ENCODE measurements around the gene BEST1. TPM values are rescaled to one million over a fixed set of nuclear protein-coding genes. Genes with fewer than 3 reads are reported as not detected.

BEST1 gene
- total and polyA plus RNA-seq, 5 experiments from 2014 or later = 0.08 to 1.0 (median 0.54) TPM; not detected in 1

- DNase-seq (peak in 1 of 10 donors; percentile 3), ATAC-seq (no peak)
- H3K36me3 Mint-ChIP-seq = no peaks in the 10 kb centered on the region
- peak overlapping the region in 1 of 10 donors; percentile 44 for H3K27ac Mint-ChIP-seq
- H3K4me3 Mint-ChIP-seq = peak overlapping the region in 1 of 10 donors; percentile 30
- H3K9me3 Mint-ChIP-seq = no peaks in the 10 kb centered on the region
- POLR2A ChIA-PET = interaction anchor here (1.1 to 2.0 kb wide), 3 partner anchors 10 to 71 kb away, joined by 3 to 11 read pairs (median 3); partner anchors contain the start of gene FTH1
- H3K27me3 Mint-ChIP-seq = peaks cover 3 to 29% (median 11%) of the 10 kb centered on the region in 5 donors
- H3K4me1 Mint-ChIP-seq = peaks cover 0 to 9% (median 6%) of the 10 kb centered on the region in 4 donors
Observed at GRCh38 chr11:61954106-61954850, 4.1 kb downstream of the BEST1 start.

DNA sequence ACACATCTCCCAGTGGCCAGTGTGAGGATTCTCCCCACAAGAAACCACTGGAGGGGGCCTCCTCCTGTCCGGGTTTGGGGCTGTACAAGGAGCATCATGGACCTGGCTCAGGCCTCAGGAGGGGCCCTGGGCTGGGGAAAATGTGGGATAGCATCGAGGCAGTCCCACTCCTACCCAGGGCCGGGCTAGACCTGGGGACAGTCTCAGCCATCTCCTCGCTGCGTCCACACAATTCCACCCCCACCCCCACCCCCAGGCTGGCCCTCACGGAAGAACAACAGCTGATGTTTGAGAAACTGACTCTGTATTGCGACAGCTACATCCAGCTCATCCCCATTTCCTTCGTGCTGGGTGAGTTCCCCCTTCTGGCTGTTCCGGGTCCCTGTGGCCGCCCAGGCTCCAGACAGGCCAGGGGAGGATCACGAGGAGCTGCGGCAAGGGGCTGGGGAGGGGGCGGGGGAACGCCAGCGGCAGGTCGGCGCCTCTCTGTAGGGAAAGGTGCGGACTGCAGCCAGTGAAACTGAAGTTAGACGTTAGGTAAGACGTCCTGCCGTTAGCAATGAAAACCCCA, 4.8 kb downstream of the BEST1 start:
- Mint-ChIP-seq H3K4me3 (peak overlapping the region in 8 of 10 donors; percentile 10 to 71 (median 61)), H3K9me3 (no peaks in the 10 kb centered on the region), H3K36me3 (no peaks in the 10 kb centered on the region), H3K4me1 (peaks cover 0 to 10% (median 7%) of the 10 kb centered on the region in 4 donors), H3K27me3 (peaks cover 3 to 29% (median 11%) of the 10 kb centered on the region in 5 donors), H3K27ac (peak overlapping the region in 4 of 10 donors; percentile 19 to 71 (median 44))
- DNase-seq (peak in 2 of 10 donors; percentile 15 to 18), ATAC-seq (peak; percentile 30 to 44)
- POLR2A ChIA-PET = interaction anchor here (0.6 to 2.0 kb wide), 4 partner anchors 9 to 70 kb away, joined by 3 to 11 read pairs (median 3); partner anchors contain the start of gene FTH1

- peak; percentile 82 to 87 for ATAC-seq
- Mint-ChIP-seq H3K4me1 (peaks cover 0 to 10% (median 7%) of the 10 kb centered on the region in 4 donors), H3K27ac (peak overlapping the region in 7 of 10 donors; percentile 19 to 80 (median 70)), H3K4me3 (peak overlapping the region; percentile 28 to 71 (median 60)), H3K36me3 (no peaks in the 10 kb centered on the region), H3K9me3 (no peaks in the 10 kb centered on the region), H3K27me3 (peaks cover 3 to 27% (median 11%) of the 10 kb centered on the region in 5 donors)
- DNase-seq = peak in 5 of 10 donors; percentile 24 to 39 (median 31)
- POLR2A ChIA-PET = interaction anchor here (0.6 to 2.0 kb wide), 4 partner anchors 8 to 70 kb away, joined by 3 to 11 read pairs (median 3); partner anchors contain the start of gene FTH1
Observed at GRCh38 chr11:61955422-61956135, 5.4 kb downstream of the BEST1 start.

GRCh38 chr11:61956191-61957020, 6.3 kb downstream of the BEST1 start:
- H3K4me1 Mint-ChIP-seq = peaks cover 0 to 10% (median 7%) of the 10 kb centered on the region in 4 donors
- ATAC-seq = no peak
- H3K27ac Mint-ChIP-seq = peak overlapping the region in 6 of 10 donors; percentile 14 to 80 (median 39)
- no peaks in the 10 kb centered on the region for H3K36me3 Mint-ChIP-seq
- no peaks in the 10 kb centered on the region for H3K9me3 Mint-ChIP-seq
- H3K4me3 Mint-ChIP-seq = peak overlapping the region in 9 of 10 donors; percentile 28 to 71 (median 56)
- H3K27me3 Mint-ChIP-seq = peaks cover 3 to 23% (median 11%) of the 10 kb centered on the region in 5 donors
- POLR2A ChIA-PET = interaction anchor here (2.0 kb wide), 1 partner anchor 11 kb away, joined by 11 read pairs; the partner anchor contains the start of gene FTH1
- peak in 1 of 10 donors; percentile 14 for DNase-seq

GRCh38 chr11:61957021-61957770, 7.0 kb downstream of the BEST1 start:
- no peak for ATAC-seq
- Mint-ChIP-seq H3K4me1 (peaks cover 6 to 16% (median 9%) of the 10 kb centered on the region in 4 donors), H3K4me3 (no peak overlapping the region), H3K27ac (no peak overlapping the region), H3K9me3 (no peaks in the 10 kb centered on the region), H3K36me3 (no peaks in the 10 kb centered on the region), H3K27me3 (peaks cover 3 to 20% (median 10%) of the 10 kb centered on the region in 5 donors)
- POLR2A ChIA-PET = interaction anchor here (1.3 kb wide), 1 partner anchor 10 kb away, joined by 5 read pairs; the partner anchor contains the start of gene FTH1
- DNase-seq = peak in 1 of 10 donors; percentile 4

DNA sequence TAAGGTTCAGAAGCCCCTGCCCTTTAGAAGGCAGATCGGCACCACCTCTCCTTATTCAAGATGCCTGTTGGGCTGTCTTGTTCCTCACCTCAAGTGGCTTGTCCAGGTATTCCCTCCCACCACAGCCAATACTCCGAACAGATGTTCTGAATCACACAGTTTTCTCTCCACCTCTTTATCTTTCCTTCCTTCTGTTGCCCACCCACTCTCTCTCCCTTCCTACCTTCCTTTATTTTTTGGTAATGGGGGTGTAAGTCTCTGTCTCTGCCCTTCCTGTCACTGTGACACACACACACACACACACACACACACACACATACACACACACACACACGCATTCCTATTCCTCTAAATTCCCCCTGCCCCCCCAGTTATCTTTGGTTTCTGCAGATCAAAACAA, 8.4 kb downstream of the BEST1 start:
- Mint-ChIP-seq H3K27me3 (peaks cover 3 to 20% (median 10%) of the 10 kb centered on the region in 5 donors), H3K36me3 (peaks cover 0 to 9% (median 4%) of the 10 kb centered on the region in 3 donors), H3K27ac (peak overlapping the region in 1 of 10 donors; percentile 18), H3K4me1 (peaks cover 13 to 30% (median 20%) of the 10 kb centered on the region in 4 donors), H3K9me3 (no peaks in the 10 kb centered on the region), H3K4me3 (no peak overlapping the region)
- POLR2A ChIA-PET = interaction anchor here (1.6 kb wide), 1 partner anchor 9 kb away, joined by 6 read pairs; the partner anchor contains the start of gene FTH1
- DNase-seq = no peak
- ATAC-seq = no peak

- Mint-ChIP-seq H3K27me3 (peaks cover 3 to 14% (median 7%) of the 10 kb centered on the region in 5 donors), H3K9me3 (no peaks in the 10 kb centered on the region), H3K36me3 (peaks cover 0 to 14% (median 7%) of the 10 kb centered on the region in 3 donors), H3K4me3 (no peak overlapping the region), H3K27ac (peak overlapping the region in 5 of 10 donors; percentile 41 to 83 (median 58)), H3K4me1 (peaks cover 17 to 35% (median 25%) of the 10 kb centered on the region in 4 donors)
- DNase-seq (no peak), ATAC-seq (no peak)
- POLR2A ChIA-PET = interaction anchor here (1.6 kb wide), 1 partner anchor 8 kb away, joined by 6 read pairs; the partner anchor contains the start of gene FTH1
Observed at GRCh38 chr11:61959114-61959513, 9.0 kb downstream of the BEST1 start.

- DNase-seq (no peak), ATAC-seq (no peak)
- Mint-ChIP-seq H3K36me3 (peaks cover 1 to 20% (median 13%) of the 10 kb centered on the region in 3 donors), H3K4me1 (peaks cover 17 to 40% (median 31%) of the 10 kb centered on the region in 4 donors), H3K9me3 (no peaks in the 10 kb centered on the region), H3K27me3 (peaks cover 0 to 9% (median 1%) of the 10 kb centered on the region in 5 donors), H3K4me3 (no peak overlapping the region), H3K27ac (peak overlapping the region in 2 of 10 donors; percentile 11 to 83)
- POLR2A ChIA-PET = interaction anchor here (1.6 kb wide), 1 partner anchor 8 kb away, joined by 6 read pairs; the partner anchor contains the start of gene FTH1
Observed at GRCh38 chr11:61959678-61960077, 9.5 kb downstream of the BEST1 start.

GRCh38 chr11:61960532-61960931, 10.4 kb downstream of the BEST1 start:
- Mint-ChIP-seq H3K36me3 (peaks cover 8 to 28% (median 16%) of the 10 kb centered on the region in 3 donors), H3K27me3 (peaks cover 0 to 2% (median 0%) of the 10 kb centered on the region in 5 donors), H3K9me3 (no peaks in the 10 kb centered on the region), H3K27ac (no peak overlapping the region), H3K4me1 (peaks cover 24 to 48% (median 38%) of the 10 kb centered on the region in 4 donors), H3K4me3 (no peak overlapping the region)
- POLR2A ChIA-PET = interaction anchor here (0.6 kb wide), 1 partner anchor 9 kb away, joined by 5 read pairs; no protein-coding TSS in a partner anchor
- DNase-seq (no peak), ATAC-seq (no peak)

GRCh38 chr11:61961570-61962212, 11.5 kb downstream of the BEST1 start:
- H3K4me3 Mint-ChIP-seq = peak overlapping the region in 1 of 10 donors; percentile 19
- POLR2A ChIA-PET = interaction anchor here (1.8 kb wide), 1 partner anchor 10 kb away, joined by 5 read pairs; no protein-coding TSS in a partner anchor
- DNase-seq = no peak

More at GRCh38 chr11:61961570-61962212, 11.5 kb downstream of the BEST1 start:
- Mint-ChIP-seq H3K27ac (peak overlapping the region in 8 of 10 donors; percentile 19 to 96 (median 74)), H3K9me3 (no peaks in the 10 kb centered on the region), H3K27me3 (no peaks in the 10 kb centered on the region), H3K36me3 (peaks cover 8 to 31% (median 16%) of the 10 kb centered on the region in 3 donors), H3K4me1 (peaks cover 26 to 51% (median 43%) of the 10 kb centered on the region in 4 donors)
- ATAC-seq = no peak
